GM23338 (cell line): ENCODE results near the gene PGLYRP2. TPM values are rescaled to one million over a fixed set of nuclear protein-coding genes. Genes with fewer than 3 reads are reported as not detected.
A peak's percentile ranks its signal among the peaks of the same experiment; 100 is the strongest.

ENCODE experiments used
- ATAC-seq: fragments of 200-7000 bp; cut with Tn5 transposase; 3 replicates; pipeline ENCODE4 v1.9.1; 2020
- DNase-seq: peaks from one replicate; pipeline ENCODE4 v3.0.0-alpha.2; 2015; ENCODE audit warnings: low spot score
- H2AFZ ChIP-seq: fragments of 200-600 bp; sonication (generic); 2 replicates; pipeline ENCODE4 v1.8.0; 2016; ENCODE audit warnings: antibody characterized with exemption, mild to moderate bottlenecking, moderate library complexity
- H3F3A ChIP-seq: fragments of 200-600 bp; sonication (generic); replicated peaks from 2 replicates; pipeline ENCODE4 v1.8.0; 2017; ENCODE audit warnings: antibody characterized with exemption, mixed run types, low read depth
- H3K27ac ChIP-seq: fragments of 200-600 bp; sonication (generic); 2 replicates; pipeline ENCODE4 v1.6.1; 2016; ENCODE audit warnings: low read depth
- H3K27me3 ChIP-seq: fragments of 200-600 bp; sonication (generic); 2 replicates; pipeline ENCODE4 v1.8.0; 2016; ENCODE audit warnings: mild to moderate bottlenecking, mixed run types, moderate library complexity; ENCODE audit not compliant: insufficient read depth
- H3K36me3 ChIP-seq: fragments of 200-600 bp; sonication (generic); 2 replicates; pipeline ENCODE4 v1.8.0; 2016; ENCODE audit warnings: mild to moderate bottlenecking; ENCODE audit not compliant: insufficient read depth
- H3K4me1 ChIP-seq: fragments of 200-600 bp; sonication (generic); 2 replicates; pipeline ENCODE4 v1.8.0; 2016; ENCODE audit warnings: mild to moderate bottlenecking, moderate library complexity; ENCODE audit not compliant: insufficient read depth
- H3K4me2 ChIP-seq: fragments of 200-600 bp; sonication (generic); 2 replicates; pipeline ENCODE4 v1.7.1; 2017; ENCODE audit warnings: mixed run types
- H3K4me3 ChIP-seq: fragments of 200-600 bp; sonication (generic); 2 replicates; pipeline ENCODE4 v1.6.1; 2016; ENCODE audit warnings: mixed run types
- H3K79me2 ChIP-seq: fragments of 200-600 bp; sonication (generic); replicated peaks from 2 replicates; pipeline ENCODE4 v1.8.0; 2017; ENCODE audit warnings: mild to moderate bottlenecking; ENCODE audit not compliant: insufficient read depth
- H3K9me2 ChIP-seq: fragments of 200-600 bp; sonication (generic); 2 replicates; pipeline ENCODE4 v1.8.0; 2017; ENCODE audit not compliant: insufficient read depth
- H4K20me1 ChIP-seq: fragments of 200-600 bp; sonication (generic); replicated peaks from 2 replicates; pipeline ENCODE4 v1.8.0; 2017; ENCODE audit warnings: mild to moderate bottlenecking; ENCODE audit not compliant: insufficient read depth
- H3K27ac Mint-ChIP-seq: 2 replicates; pipeline ENCODE4 v1.8.0; 2020; ENCODE audit warnings: inconsistent platforms, mild to moderate bottlenecking, moderate library complexity, mixed read lengths
- H3K27me3 Mint-ChIP-seq: 3 replicates; pipeline ENCODE4 v1.8.0; 2022; ENCODE audit warnings: low read depth, mild to moderate bottlenecking, moderate library complexity, mixed read lengths, inconsistent platforms; ENCODE audit not compliant: insufficient read depth, poor library complexity
- H3K36me3 Mint-ChIP-seq: 3 replicates; pipeline ENCODE4 v1.8.0; 2021; ENCODE audit warnings: low read depth, mild to moderate bottlenecking, inconsistent platforms, moderate library complexity, mixed read lengths
- H3K4me1 Mint-ChIP-seq: 3 replicates; pipeline ENCODE4 v1.8.0; 2020; ENCODE audit warnings: mild to moderate bottlenecking, inconsistent platforms, mixed read lengths
- H3K4me3 Mint-ChIP-seq: 3 replicates; pipeline ENCODE4 v1.8.0; 2021; ENCODE audit warnings: moderate library complexity, mild to moderate bottlenecking, inconsistent platforms, mixed read lengths
- H3K9me3 Mint-ChIP-seq: 3 replicates; pipeline ENCODE4 v1.8.0; 2020; ENCODE audit warnings: moderate library complexity, mild to moderate bottlenecking, inconsistent platforms, mixed read lengths
- CREB1 ChIP-seq: fragments of 250-450 bp; sonication (Bioruptor Pico); IDR thresholded peaks from 2 replicates; pipeline ENCODE4 v1.5.0; 2020; ENCODE audit warnings: low read depth, mild to moderate bottlenecking, moderate library complexity
- ETS1 ChIP-seq: IDR thresholded peaks from 2 replicates; pipeline ENCODE4 v1.6.1; 2016; ENCODE audit warnings: antibody characterized with exemption
- EZH2 ChIP-seq: fragments of 200-600 bp; sonication (generic); IDR thresholded peaks from one replicate; pipeline ENCODE4 v1.8.0; 2017; ENCODE audit warnings: antibody characterized with exemption, mild to moderate bottlenecking, low read depth; ENCODE audit not compliant: unreplicated experiment
- EZH2phosphoT487 ChIP-seq: fragments of 200-600 bp; sonication (generic); IDR thresholded peaks from one replicate; pipeline ENCODE4 v1.8.1; 2018; ENCODE audit warnings: antibody characterized with exemption; ENCODE audit not compliant: unreplicated experiment
- JUNB ChIP-seq: IDR thresholded peaks from one replicate; pipeline ENCODE4 v1.6.1; 2016; ENCODE audit warnings: antibody characterized with exemption; ENCODE audit not compliant: unreplicated experiment
- NANOG ChIP-seq: IDR thresholded peaks from 2 replicates; pipeline ENCODE4 v1.6.1; 2016; ENCODE audit warnings: antibody characterized with exemption, borderline replicate concordance
- POLR2AphosphoS5 ChIP-seq: IDR thresholded peaks from 2 replicates; pipeline ENCODE4 v1.6.1; 2016; ENCODE audit warnings: antibody characterized with exemption, low read depth
- STAT1 ChIP-seq: IDR thresholded peaks from one replicate; pipeline ENCODE4 v1.6.1; 2016; ENCODE audit warnings: antibody characterized with exemption; ENCODE audit not compliant: unreplicated experiment
- ZNF114 ChIP-seq: fragments of 250-450 bp; sonication (Bioruptor Pico); IDR thresholded peaks from 2 replicates; pipeline ENCODE4 v1.5.0; 2020; ENCODE audit warnings: mild to moderate bottlenecking, moderate library complexity
- ZNF331 ChIP-seq: fragments of 250-450 bp; sonication (Bioruptor Pico); IDR thresholded peaks from 2 replicates; pipeline ENCODE4 v1.5.0; 2020; ENCODE audit warnings: low read depth, mild to moderate bottlenecking, moderate library complexity
- polyA plus RNA-seq: library from polyadenylated mRNA; unstranded; fragments of >200 nt; fragmentation: Nextera tagmentation; extraction: Ambion mirVana; gene quantifications from 2 replicates; pipeline ENCODE4 v1.2.1, GENCODE V29; 2016
- total RNA-seq: library from RNA; depleted of rRNA; stranded (reverse); fragments of >200 nt; shearing (Covaris generic); gene quantifications from 2 replicates; pipeline ENCODE4 v1.2.3, GENCODE V29; 2014
- TF ChIP-seq, protein P1 (sequence below), 2 experiments: fragments of 200-600 bp in 1 of 2; sonication (generic) in 1 of 2; conservative IDR thresholded peaks; 2 replicates each; pipeline versions ENCODE4 v1.5.1 to v1.6.1; 2016 to 2017; ENCODE audit warnings: antibody characterized with exemption in 2 of 2, low read depth in 2 of 2, mild to moderate bottlenecking in 2 of 2, moderate library complexity in 1 of 2
- TF ChIP-seq, protein P2 (sequence below): fragments of 250-450 bp; sonication (Bioruptor Pico); IDR thresholded peaks from 2 replicates; pipeline ENCODE4 v1.5.0; 2020; ENCODE audit warnings: mild to moderate bottlenecking, moderate library complexity
- TF ChIP-seq, protein P3 (sequence below): IDR thresholded peaks from one replicate; pipeline ENCODE4 v1.6.1; 2018; ENCODE audit warnings: antibody characterized with exemption; ENCODE audit not compliant: unreplicated experiment

The PGLYRP2 gene
- total and polyA plus RNA-seq, 2 experiments from 2014 or later = not detected

- Mint-ChIP-seq H3K27me3 (peaks cover 31% of the 10 kb centered on the region), H3K4me3 (peak overlapping the region; percentile 64), H3K4me1 (peaks cover 12% of the 10 kb centered on the region), H3K9me3 (no peaks in the 10 kb centered on the region; the same call in 1 of the 3 replicates), H3K36me3 (no peaks in the 10 kb centered on the region; the same call in 2 of the 3 replicates), H3K27ac (no peak overlapping the region)
- H3K36me3 ChIP-seq = no peaks in the 10 kb centered on the region
- 0 out of 2 replicates have a peak, but pooled peaks cover 13% of the 10 kb centered on the region for H3F3A ChIP-seq
- H3K27me3 ChIP-seq = peaks cover 28% of the 10 kb centered on the region
- no peaks in the 10 kb centered on the region for H3K79me2 ChIP-seq
- H3K9me2 ChIP-seq = peaks cover 8% of the 10 kb centered on the region; the same call in 1 of the 2 replicates
- DNase-seq (no peak), ATAC-seq (no peak)
- H3K4me2 ChIP-seq = peak overlapping the region; percentile 74; the same call in 1 of the 2 replicates
- TF ChIP-seq, protein P1, sequence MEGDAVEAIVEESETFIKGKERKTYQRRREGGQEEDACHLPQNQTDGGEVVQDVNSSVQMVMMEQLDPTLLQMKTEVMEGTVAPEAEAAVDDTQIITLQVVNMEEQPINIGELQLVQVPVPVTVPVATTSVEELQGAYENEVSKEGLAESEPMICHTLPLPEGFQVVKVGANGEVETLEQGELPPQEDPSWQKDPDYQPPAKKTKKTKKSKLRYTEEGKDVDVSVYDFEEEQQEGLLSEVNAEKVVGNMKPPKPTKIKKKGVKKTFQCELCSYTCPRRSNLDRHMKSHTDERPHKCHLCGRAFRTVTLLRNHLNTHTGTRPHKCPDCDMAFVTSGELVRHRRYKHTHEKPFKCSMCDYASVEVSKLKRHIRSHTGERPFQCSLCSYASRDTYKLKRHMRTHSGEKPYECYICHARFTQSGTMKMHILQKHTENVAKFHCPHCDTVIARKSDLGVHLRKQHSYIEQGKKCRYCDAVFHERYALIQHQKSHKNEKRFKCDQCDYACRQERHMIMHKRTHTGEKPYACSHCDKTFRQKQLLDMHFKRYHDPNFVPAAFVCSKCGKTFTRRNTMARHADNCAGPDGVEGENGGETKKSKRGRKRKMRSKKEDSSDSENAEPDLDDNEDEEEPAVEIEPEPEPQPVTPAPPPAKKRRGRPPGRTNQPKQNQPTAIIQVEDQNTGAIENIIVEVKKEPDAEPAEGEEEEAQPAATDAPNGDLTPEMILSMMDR (conservative IDR thresholded peaks at IDR 0.05; ENCODE audit: low read depth in 2 of 2) = no peak
- TF ChIP-seq NANOG (no peak), ZNF331 (CRISPR knock-in tag) (no peak), ZNF114 (CRISPR knock-in tag) (no peak), EZH2 (no peak), POLR2AphosphoS5 (no peak), EZH2phosphoT487 (no peak), STAT1 (no peak), CREB1 (CRISPR knock-in tag) (no peak), ETS1 (no peak), JUNB (no peak)
- TF ChIP-seq, protein P2, sequence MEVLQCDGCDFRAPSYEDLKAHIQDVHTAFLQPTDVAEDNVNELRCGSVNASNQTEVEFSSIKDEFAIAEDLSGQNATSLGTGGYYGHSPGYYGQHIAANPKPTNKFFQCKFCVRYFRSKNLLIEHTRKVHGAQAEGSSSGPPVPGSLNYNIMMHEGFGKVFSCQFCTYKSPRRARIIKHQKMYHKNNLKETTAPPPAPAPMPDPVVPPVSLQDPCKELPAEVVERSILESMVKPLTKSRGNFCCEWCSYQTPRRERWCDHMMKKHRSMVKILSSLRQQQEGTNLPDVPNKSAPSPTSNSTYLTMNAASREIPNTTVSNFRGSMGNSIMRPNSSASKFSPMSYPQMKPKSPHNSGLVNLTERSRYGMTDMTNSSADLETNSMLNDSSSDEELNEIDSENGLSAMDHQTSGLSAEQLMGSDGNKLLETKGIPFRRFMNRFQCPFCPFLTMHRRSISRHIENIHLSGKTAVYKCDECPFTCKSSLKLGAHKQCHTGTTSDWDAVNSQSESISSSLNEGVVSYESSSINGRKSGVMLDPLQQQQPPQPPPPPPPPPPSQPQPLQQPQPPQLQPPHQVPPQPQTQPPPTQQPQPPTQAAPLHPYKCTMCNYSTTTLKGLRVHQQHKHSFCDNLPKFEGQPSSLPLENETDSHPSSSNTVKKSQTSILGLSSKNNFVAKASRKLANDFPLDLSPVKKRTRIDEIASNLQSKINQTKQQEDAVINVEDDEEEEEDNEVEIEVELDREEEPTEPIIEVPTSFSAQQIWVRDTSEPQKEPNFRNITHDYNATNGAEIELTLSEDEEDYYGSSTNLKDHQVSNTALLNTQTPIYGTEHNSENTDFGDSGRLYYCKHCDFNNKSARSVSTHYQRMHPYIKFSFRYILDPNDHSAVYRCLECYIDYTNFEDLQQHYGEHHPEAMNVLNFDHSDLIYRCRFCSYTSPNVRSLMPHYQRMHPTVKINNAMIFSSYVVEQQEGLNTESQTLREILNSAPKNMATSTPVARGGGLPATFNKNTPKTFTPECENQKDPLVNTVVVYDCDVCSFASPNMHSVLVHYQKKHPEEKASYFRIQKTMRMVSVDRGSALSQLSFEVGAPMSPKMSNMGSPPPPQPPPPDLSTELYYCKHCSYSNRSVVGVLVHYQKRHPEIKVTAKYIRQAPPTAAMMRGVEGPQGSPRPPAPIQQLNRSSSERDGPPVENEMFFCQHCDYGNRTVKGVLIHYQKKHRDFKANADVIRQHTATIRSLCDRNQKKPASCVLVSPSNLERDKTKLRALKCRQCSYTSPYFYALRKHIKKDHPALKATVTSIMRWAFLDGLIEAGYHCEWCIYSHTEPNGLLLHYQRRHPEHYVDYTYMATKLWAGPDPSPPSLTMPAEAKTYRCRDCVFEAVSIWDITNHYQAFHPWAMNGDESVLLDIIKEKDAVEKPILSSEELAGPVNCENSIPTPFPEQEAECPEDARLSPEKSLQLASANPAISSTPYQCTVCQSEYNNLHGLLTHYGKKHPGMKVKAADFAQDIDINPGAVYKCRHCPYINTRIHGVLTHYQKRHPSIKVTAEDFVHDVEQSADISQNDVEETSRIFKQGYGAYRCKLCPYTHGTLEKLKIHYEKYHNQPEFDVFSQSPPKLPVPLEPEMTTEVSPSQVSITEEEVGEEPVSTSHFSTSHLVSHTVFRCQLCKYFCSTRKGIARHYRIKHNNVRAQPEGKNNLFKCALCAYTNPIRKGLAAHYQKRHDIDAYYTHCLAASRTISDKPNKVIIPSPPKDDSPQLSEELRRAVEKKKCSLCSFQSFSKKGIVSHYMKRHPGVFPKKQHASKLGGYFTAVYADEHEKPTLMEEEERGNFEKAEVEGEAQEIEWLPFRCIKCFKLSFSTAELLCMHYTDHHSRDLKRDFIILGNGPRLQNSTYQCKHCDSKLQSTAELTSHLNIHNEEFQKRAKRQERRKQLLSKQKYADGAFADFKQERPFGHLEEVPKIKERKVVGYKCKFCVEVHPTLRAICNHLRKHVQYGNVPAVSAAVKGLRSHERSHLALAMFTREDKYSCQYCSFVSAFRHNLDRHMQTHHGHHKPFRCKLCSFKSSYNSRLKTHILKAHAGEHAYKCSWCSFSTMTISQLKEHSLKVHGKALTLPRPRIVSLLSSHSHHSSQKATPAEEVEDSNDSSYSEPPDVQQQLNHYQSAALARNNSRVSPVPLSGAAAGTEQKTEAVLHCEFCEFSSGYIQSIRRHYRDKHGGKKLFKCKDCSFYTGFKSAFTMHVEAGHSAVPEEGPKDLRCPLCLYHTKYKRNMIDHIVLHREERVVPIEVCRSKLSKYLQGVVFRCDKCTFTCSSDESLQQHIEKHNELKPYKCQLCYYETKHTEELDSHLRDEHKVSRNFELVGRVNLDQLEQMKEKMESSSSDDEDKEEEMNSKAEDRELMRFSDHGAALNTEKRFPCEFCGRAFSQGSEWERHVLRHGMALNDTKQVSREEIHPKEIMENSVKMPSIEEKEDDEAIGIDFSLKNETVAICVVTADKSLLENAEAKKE (CRISPR knock-in tag) = no peak
- TF ChIP-seq, protein P3, sequence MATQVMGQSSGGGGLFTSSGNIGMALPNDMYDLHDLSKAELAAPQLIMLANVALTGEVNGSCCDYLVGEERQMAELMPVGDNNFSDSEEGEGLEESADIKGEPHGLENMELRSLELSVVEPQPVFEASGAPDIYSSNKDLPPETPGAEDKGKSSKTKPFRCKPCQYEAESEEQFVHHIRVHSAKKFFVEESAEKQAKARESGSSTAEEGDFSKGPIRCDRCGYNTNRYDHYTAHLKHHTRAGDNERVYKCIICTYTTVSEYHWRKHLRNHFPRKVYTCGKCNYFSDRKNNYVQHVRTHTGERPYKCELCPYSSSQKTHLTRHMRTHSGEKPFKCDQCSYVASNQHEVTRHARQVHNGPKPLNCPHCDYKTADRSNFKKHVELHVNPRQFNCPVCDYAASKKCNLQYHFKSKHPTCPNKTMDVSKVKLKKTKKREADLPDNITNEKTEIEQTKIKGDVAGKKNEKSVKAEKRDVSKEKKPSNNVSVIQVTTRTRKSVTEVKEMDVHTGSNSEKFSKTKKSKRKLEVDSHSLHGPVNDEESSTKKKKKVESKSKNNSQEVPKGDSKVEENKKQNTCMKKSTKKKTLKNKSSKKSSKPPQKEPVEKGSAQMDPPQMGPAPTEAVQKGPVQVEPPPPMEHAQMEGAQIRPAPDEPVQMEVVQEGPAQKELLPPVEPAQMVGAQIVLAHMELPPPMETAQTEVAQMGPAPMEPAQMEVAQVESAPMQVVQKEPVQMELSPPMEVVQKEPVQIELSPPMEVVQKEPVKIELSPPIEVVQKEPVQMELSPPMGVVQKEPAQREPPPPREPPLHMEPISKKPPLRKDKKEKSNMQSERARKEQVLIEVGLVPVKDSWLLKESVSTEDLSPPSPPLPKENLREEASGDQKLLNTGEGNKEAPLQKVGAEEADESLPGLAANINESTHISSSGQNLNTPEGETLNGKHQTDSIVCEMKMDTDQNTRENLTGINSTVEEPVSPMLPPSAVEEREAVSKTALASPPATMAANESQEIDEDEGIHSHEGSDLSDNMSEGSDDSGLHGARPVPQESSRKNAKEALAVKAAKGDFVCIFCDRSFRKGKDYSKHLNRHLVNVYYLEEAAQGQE = no peak
- H3K4me1 ChIP-seq = peaks cover 13% of the 10 kb centered on the region
- no peaks in the 10 kb centered on the region for H4K20me1 ChIP-seq
- H3K4me3 ChIP-seq = peak overlapping the region; percentile 59; the same call in 1 of the 2 replicates
- H2AFZ ChIP-seq = peak overlapping the region; percentile 84; the same call in 1 of the 2 replicates
- H3K27ac ChIP-seq = no peak overlapping the region
These were observed 28.8 kb downstream of the PGLYRP2 start for GRCh38 chr19:15450528-15450890.
